OCI-LY1 (cell line): ENCODE results near the gene UBTD1.

Experiments used
- H2AFZ ChIP-seq: fragments of 200-600 bp; sonication (generic), shearing (Covaris generic); 2 replicates; pipeline ENCODE4 v1.6.0; 2014; ENCODE audit warnings: antibody characterized with exemption, mild to moderate bottlenecking, low read length
- H3F3A ChIP-seq: fragments of 200-600 bp; sonication (generic), shearing (Covaris generic); 2 replicates; pipeline ENCODE4 v1.6.0; 2014; ENCODE audit warnings: mild to moderate bottlenecking, antibody characterized with exemption, low read length, moderate library complexity; ENCODE audit not compliant: insufficient read depth
- H3K27ac ChIP-seq: fragments of 200-600 bp; sonication (generic); 2 replicates; pipeline ENCODE4 v1.5.1; 2014; ENCODE audit warnings: low read length, mixed run types, mild to moderate bottlenecking, low read depth; ENCODE audit not compliant: poor library complexity, severe bottlenecking
- H3K27me3 ChIP-seq: fragments of 200-600 bp; sonication (generic); 2 replicates; pipeline ENCODE4 v1.6.0; 2014; ENCODE audit warnings: antibody characterized with exemption, mild to moderate bottlenecking, low read length, moderate library complexity; ENCODE audit not compliant: insufficient read depth
- H3K36me3 ChIP-seq: fragments of 200-600 bp; sonication (generic); 2 replicates; pipeline ENCODE4 v1.6.1; 2014; ENCODE audit warnings: mild to moderate bottlenecking, antibody characterized with exemption, low read length, moderate library complexity, mixed read lengths; ENCODE audit not compliant: insufficient read depth
- H3K4me1 ChIP-seq: fragments of 200-600 bp; sonication (generic); 2 replicates; pipeline ENCODE4 v1.5.1; 2014; ENCODE audit warnings: mild to moderate bottlenecking, low read length, moderate library complexity; ENCODE audit not compliant: insufficient read depth, severe bottlenecking
- H3K4me2 ChIP-seq: fragments of 200-600 bp; sonication (generic), shearing (Covaris generic); 2 replicates; pipeline ENCODE4 v1.6.1; 2014; ENCODE audit warnings: low read length
- H3K4me3 ChIP-seq: fragments of 200-600 bp; sonication (generic); 2 replicates; pipeline ENCODE4 v1.5.1; 2014; ENCODE audit warnings: low read length, low read depth, mild to moderate bottlenecking, mixed read lengths; ENCODE audit not compliant: poor library complexity, severe bottlenecking
- H3K79me2 ChIP-seq: fragments of 200-600 bp; shearing (Covaris generic); 2 replicates; pipeline ENCODE4 v1.6.1; 2016; ENCODE audit warnings: mixed run types, low read length, mixed read lengths; ENCODE audit not compliant: insufficient read depth
- H3K9ac ChIP-seq: fragments of 200-600 bp; sonication (generic), shearing (Covaris generic); 2 replicates; pipeline ENCODE4 v1.6.1; 2014; ENCODE audit warnings: mild to moderate bottlenecking, low read length, mixed read lengths
- H3K9me2 ChIP-seq: fragments of 200-600 bp; sonication (generic), shearing (Covaris generic); 2 replicates; pipeline ENCODE4 v1.6.1; 2014; ENCODE audit warnings: low read depth, mild to moderate bottlenecking, low read length, mixed read lengths
- H3K9me3 ChIP-seq: fragments of 200-600 bp; shearing (Covaris generic); 2 replicates; pipeline ENCODE4 v1.6.1; 2014; ENCODE audit warnings: low read length, mixed read lengths
- H4K20me1 ChIP-seq: fragments of 200-600 bp; sonication (generic), shearing (Covaris generic); 2 replicates; pipeline ENCODE4 v1.6.0; 2016; ENCODE audit warnings: mild to moderate bottlenecking, low read length; ENCODE audit not compliant: insufficient read depth
- CTCF ChIP-seq: fragments of 200-600 bp; sonication (generic), shearing (Covaris generic); IDR thresholded peaks from 2 replicates; pipeline ENCODE4 v1.5.1; 2017; ENCODE audit warnings: mild to moderate bottlenecking, antibody characterized with exemption, low read length, moderate library complexity, mixed read lengths
- EZH2 ChIP-seq: fragments of 200-600 bp; sonication (generic), shearing (Covaris generic); IDR thresholded peaks from 2 replicates; pipeline ENCODE4 v1.8.0; 2017; ENCODE audit warnings: borderline replicate concordance, mixed run types, mild to moderate bottlenecking, antibody characterized with exemption, low read length, moderate library complexity, mixed read lengths

The UBTD1 gene

GRCh38 chr10:97540669-97541500 lies 42.2 kb downstream of the UBTD1 start:
- no peaks in the 10 kb centered on the region for H4K20me1 ChIP-seq
- TF ChIP-seq EZH2 (no peak), CTCF (no peak)
- H3K79me2 ChIP-seq, result no peaks in the 10 kb centered on the region
- H3K36me3 ChIP-seq, result no peaks in the 10 kb centered on the region
- no peak overlapping the region for H2AFZ ChIP-seq
- no peaks in the 10 kb centered on the region for H3K9me2 ChIP-seq
- no peak overlapping the region for H3K4me3 ChIP-seq
- no peaks in the 10 kb centered on the region for H3K4me1 ChIP-seq
- H3F3A ChIP-seq, result no peaks in the 10 kb centered on the region
- H3K9ac ChIP-seq, result no peak overlapping the region
- H3K27ac ChIP-seq, result no peak overlapping the region
- H3K9me3 ChIP-seq, result no peaks in the 10 kb centered on the region
- H3K27me3 ChIP-seq, result no peaks in the 10 kb centered on the region
- no peak overlapping the region for H3K4me2 ChIP-seq

GRCh38 chr10:97542169-97543024 lies 43.7 kb downstream of the UBTD1 start:
- no peaks in the 10 kb centered on the region for H3K4me1 ChIP-seq
- H3K79me2 ChIP-seq, result no peaks in the 10 kb centered on the region
- no peak overlapping the region for H3K9ac ChIP-seq
- no peak overlapping the region for H3K4me2 ChIP-seq
- H3K9me3 ChIP-seq, result no peaks in the 10 kb centered on the region
- no peaks in the 10 kb centered on the region for H3F3A ChIP-seq
- H3K36me3 ChIP-seq, result no peaks in the 10 kb centered on the region
- H2AFZ ChIP-seq, result no peak overlapping the region
- H3K4me3 ChIP-seq, result no peak overlapping the region
- no peaks in the 10 kb centered on the region for H4K20me1 ChIP-seq
- no peaks in the 10 kb centered on the region for H3K27me3 ChIP-seq
- no peak for TF ChIP-seq EZH2
- no peak for TF ChIP-seq CTCF
- H3K9me2 ChIP-seq, result no peaks in the 10 kb centered on the region
- H3K27ac ChIP-seq, result no peak overlapping the region

GRCh38 chr10:97543025-97543546 lies 44.4 kb downstream of the UBTD1 start:
- no peaks in the 10 kb centered on the region for H3K9me2 ChIP-seq
- no peaks in the 10 kb centered on the region for H3F3A ChIP-seq
- TF ChIP-seq CTCF, result no peak
- TF ChIP-seq EZH2, result no peak
- H3K4me3 ChIP-seq, result no peak overlapping the region
- H3K27ac ChIP-seq, result no peak overlapping the region
- H3K27me3 ChIP-seq, result no peaks in the 10 kb centered on the region
- no peak overlapping the region for H3K4me2 ChIP-seq
- H3K4me1 ChIP-seq, result no peaks in the 10 kb centered on the region
- H3K9me3 ChIP-seq, result no peaks in the 10 kb centered on the region
- no peaks in the 10 kb centered on the region for H3K36me3 ChIP-seq
- H4K20me1 ChIP-seq, result no peaks in the 10 kb centered on the region
- no peak overlapping the region for H3K9ac ChIP-seq
- H2AFZ ChIP-seq, result no peak overlapping the region
- no peaks in the 10 kb centered on the region for H3K79me2 ChIP-seq
